ENCODE results near the gene OVAAL. TPM values are rescaled to one million over a fixed set of nuclear protein-coding genes. Genes with fewer than 3 reads are reported as not detected.

OVAAL gene
- total and polyA plus RNA-seq, 2 of the 4 experiments (the other 2 are of a cell fraction) = not detected

- TF ChIP-seq RFX5 (IDR thresholded peaks at IDR 0.05; ENCODE audit: low read depth, low read length) = no peak
Measured at GRCh38 chr1:180515364-180515763, 43.4 kb upstream of the OVAAL start (continued).

- in situ Hi-C loops (cut with MboI; ENCODE audit: low sequenced_read_pairs) (loop anchor here (5.0 to 10.0 kb wide), 2 partner anchors 569 to 636 kb away; partner anchors contain the start of gene IER5), dilution Hi-C loops (cut with HindIII; ENCODE audit: low sequenced_read_pairs, unreplicated experiment) (no loop called here)
- TF ChIP-seq FOS (IDR thresholded peaks at IDR 0.05; ENCODE audit: low read depth, low read length) (no peak), SMC3 (IDR thresholded peaks at IDR 0.05; ENCODE audit: low read depth, low read length) (peak; percentile 85), RCOR1 (IDR thresholded peaks at IDR 0.05; ENCODE audit: insufficient replicate concordance, low read length) (no peak), NFE2L2 (IDR thresholded peaks at IDR 0.05; ENCODE audit: low read depth, low read length) (no peak), RFX5 (IDR thresholded peaks at IDR 0.05; ENCODE audit: low read depth, low read length) (no peak), MXI1 (IDR thresholded peaks at IDR 0.05; ENCODE audit: borderline replicate concordance, low read depth, low read length) (0 out of 2 replicates have a peak, but pooled peaks have one; percentile 12), POLR2A (IDR thresholded peaks at IDR 0.05; ENCODE audit: low read depth, low read length) (peak; percentile 56), CHD1 (IDR thresholded peaks at IDR 0.05; ENCODE audit: low read depth, low read length) (peak; percentile 40; the same call in 1 of the 2 replicates), BHLHE40 (IDR thresholded peaks at IDR 0.05; ENCODE audit: low read depth, low read length) (peak; percentile 65; the same call in 1 of the 2 replicates), CTCF (conservative IDR thresholded peaks at IDR 0.05; ENCODE audit: low read depth, low read length) (peak; percentile 94), CEBPB (IDR thresholded peaks at IDR 0.05; ENCODE audit: low read depth, low read length) (peak; percentile 35; the same call in 1 of the 2 replicates), USF2 (IDR thresholded peaks at IDR 0.05; ENCODE audit: low read depth, low read length) (no peak)
Measured at GRCh38 chr1:180515857-180516388, 42.8 kb upstream of the OVAAL start.

More at GRCh38 chr1:180515857-180516388, 42.8 kb upstream of the OVAAL start:
- Histone ChIP-seq H3K23ac (ENCODE audit: low read depth, low read length) (peak overlapping the region; percentile 85; the same call in 1 of the 2 replicates), H2AFZ (replicated peaks; ENCODE audit: low read length, poor library complexity) (no peak overlapping the region), H3K27me3 (ENCODE audit: control insufficient read depth, insufficient read depth, low read length) (no peaks in the 10 kb centered on the region), H2AK5ac (ENCODE audit: low read depth, low read length) (no peak overlapping the region), H2BK120ac (ENCODE audit: low read depth, low read length) (peak overlapping the region; percentile 94), H3K4me1 (ENCODE audit: control insufficient read depth, insufficient read depth, low read length) (peaks cover 8% of the 10 kb centered on the region), H4K20me1 (ENCODE audit: insufficient read depth, low read length) (no peaks in the 10 kb centered on the region), H3K36me3 (ENCODE audit: control insufficient read depth, insufficient read depth, low read length) (no peaks in the 10 kb centered on the region), H3K9ac (ENCODE audit: low read depth, low read length) (peak overlapping the region; percentile 88), H4K5ac (ENCODE audit: low read depth, low read length) (peak overlapping the region; percentile 65), H2BK15ac (ENCODE audit: low read depth, low read length) (peak overlapping the region; percentile 16; the same call in 1 of the 3 replicates), H4K91ac (ENCODE audit: insufficient read depth, low read depth, low read length) (peak overlapping the region; percentile 39), H3K56ac (ENCODE audit: extremely low read depth, insufficient read depth, low read length) (peak overlapping the region; percentile 83), H3K18ac (ENCODE audit: low read depth, low read length) (peak overlapping the region; percentile 98), H3K9me1 (ENCODE audit: insufficient read depth, low read length) (no peaks in the 10 kb centered on the region), H3K79me1 (ENCODE audit: low read depth in 1 of 2, low read length in 2 of 2) (no peaks in the 10 kb centered on the region), H3K27ac (ENCODE audit: insufficient read depth, low read length) (peak overlapping the region; percentile 98; the same call in 1 of the 2 replicates), H2AK9ac (replicated peaks; ENCODE audit: low read depth, low read length, poor library complexity) (no peak overlapping the region), H3K4me3 (ENCODE audit: insufficient read depth, low read depth, low read length) (no peak overlapping the region), H4K8ac (ENCODE audit: low read depth in 2 of 2, low read length in 2 of 2) (peak overlapping the region; percentile 28 to 87; a peak in 3 of 4 replicates), H2BK20ac (ENCODE audit: low read depth, low read length) (peak overlapping the region; percentile 85; the same call in 1 of the 2 replicates), H3K14ac (replicated peaks; ENCODE audit: low read depth, low read length) (peak overlapping the region; percentile 88), H3K4me2 (ENCODE audit: low read depth, low read length) (peak overlapping the region; percentile 30; the same call in 1 of the 2 replicates), H3K4ac (ENCODE audit: low read depth, low read length) (peak overlapping the region; percentile 71), H2BK5ac (ENCODE audit: low read depth, low read length, poor library complexity, severe bottlenecking) (peak overlapping the region; percentile 98), H3K9me3 (ENCODE audit: control insufficient read depth, insufficient read depth, low read length) (no peaks in the 10 kb centered on the region)
- no CpG with 5 or more reads among the region's 8 CpGs for WGBS, 2 experiments (ENCODE audit: extremely low coverage in 2 of 2, insufficient read length in 1 of 2)
- ChIA-PET POLR2A (ENCODE audit: unreplicated experiment) (interaction anchor here (0.5 to 1.0 kb wide), 2 partner anchors 14 to 586 kb away, joined by 3 read pairs; partner anchors contain the start of gene ACBD6), CTCF (interaction anchor here (0.6 to 2.6 kb wide), 11 partner anchors 12 to 626 kb away, joined by 3 to 19 read pairs (median 3); partner anchors contain the start of gene ACBD6)
- peak; percentile 98 for ATAC-seq (ENCODE audit: low read depth)
- peak; percentile 84 for DNase-seq
- intact Hi-C loops (cut with micrococcal nuclease) = loop anchor here (1.0 to 10.0 kb wide), 5 partner anchors 116 to 650 kb away; partner anchors contain the start of genes STX6 and XPR1
- BruUV-seq (replicated peaks) = no TSS peak

All from IMR-90 (cell line).